SK-N-SH treated with all-trans-retinoic acid at 6 μM for 48 hours (cell line): ENCODE measurements around the gene FAM118A.

Experiments
- ATAC-seq: fragments of 200-7000 bp; cut with Tn5 transposase; 3 replicates; pipeline ENCODE4 v1.9.1; 2020; ENCODE audit warnings: mild to moderate bottlenecking, moderate library complexity
- ARNTL ChIP-seq: fragments of 450-650 bp; formaldehyde crosslinking; IDR thresholded peaks from 2 replicates; pipeline ENCODE4 v1.5.0; 2020; ENCODE audit warnings: low read depth, mild to moderate bottlenecking, moderate library complexity, borderline replicate concordance
- CREB5 ChIP-seq: fragments of 250-450 bp; sonication (Bioruptor Pico); IDR thresholded peaks from 2 replicates; pipeline ENCODE4 v1.5.1; 2020; ENCODE audit warnings: low read depth, mild to moderate bottlenecking, moderate library complexity
- CSDC2 ChIP-seq: fragments of 250-450 bp; sonication (Bioruptor Pico); IDR thresholded peaks from 2 replicates; pipeline ENCODE4 v1.5.0; 2020; ENCODE audit warnings: mild to moderate bottlenecking, moderate library complexity
- CSRNP3 ChIP-seq: fragments of 250-450 bp; sonication (Bioruptor Pico); IDR thresholded peaks from 2 replicates; pipeline ENCODE4 v1.5.1; 2021; ENCODE audit warnings: mild to moderate bottlenecking, moderate library complexity
- ESRRG ChIP-seq: fragments of 250-450 bp; sonication (Bioruptor Pico); IDR thresholded peaks from 2 replicates; pipeline ENCODE4 v1.6.1; 2021; ENCODE audit warnings: mild to moderate bottlenecking
- GLIS3 ChIP-seq: fragments of 250-450 bp; sonication (Bioruptor Pico); IDR thresholded peaks from 2 replicates; pipeline ENCODE4 v1.5.0; 2020; ENCODE audit warnings: mild to moderate bottlenecking, moderate library complexity
- ISL1 ChIP-seq: fragments of 250-450 bp; sonication (Bioruptor Pico); IDR thresholded peaks from 2 replicates; pipeline ENCODE4 v2.1.2; 2022; ENCODE audit warnings: mild to moderate bottlenecking, moderate library complexity
- PATZ1 ChIP-seq: fragments of 250-450 bp; sonication (Bioruptor Pico); IDR thresholded peaks from 2 replicates; pipeline ENCODE4 v1.8.0; 2020; ENCODE audit warnings: mild to moderate bottlenecking, moderate library complexity, borderline replicate concordance
- POU6F1 ChIP-seq: fragments of 250-450 bp; sonication (Bioruptor Pico); IDR thresholded peaks from 2 replicates; pipeline ENCODE4 v1.8.0; 2021; ENCODE audit warnings: low read depth, mild to moderate bottlenecking, moderate library complexity, borderline replicate concordance
- PPARA ChIP-seq: fragments of 250-450 bp; sonication (Bioruptor Pico); IDR thresholded peaks from 2 replicates; pipeline ENCODE4 v1.5.0; 2020; ENCODE audit warnings: mild to moderate bottlenecking, borderline replicate concordance
- RARB ChIP-seq: fragments of 250-450 bp; sonication (Bioruptor Pico); IDR thresholded peaks from 2 replicates; pipeline ENCODE4 v1.8.0; 2021; ENCODE audit warnings: mild to moderate bottlenecking, moderate library complexity
- SNAI2 ChIP-seq: fragments of 250-450 bp; sonication (Bioruptor Pico); IDR thresholded peaks from 2 replicates; pipeline ENCODE4 v1.5.0; 2020; ENCODE audit warnings: mild to moderate bottlenecking, moderate library complexity
- TCF4 ChIP-seq: fragments of 250-450 bp; sonication (Bioruptor Pico); IDR thresholded peaks from 2 replicates; pipeline ENCODE4 v1.8.0; 2021; ENCODE audit warnings: mild to moderate bottlenecking, moderate library complexity, borderline replicate concordance
- TOX ChIP-seq: fragments of 250-450 bp; sonication (Bioruptor Pico); IDR thresholded peaks from 2 replicates; pipeline ENCODE4 v1.8.0; 2021; ENCODE audit warnings: mild to moderate bottlenecking, moderate library complexity, borderline replicate concordance
- TSHZ2 ChIP-seq: fragments of 250-450 bp; sonication (Bioruptor Pico); IDR thresholded peaks from 2 replicates; pipeline ENCODE4 v1.5.0; 2020; ENCODE audit warnings: mild to moderate bottlenecking, moderate library complexity
- ZC3H10 ChIP-seq: fragments of 250-450 bp; sonication (Bioruptor Pico); IDR thresholded peaks from 2 replicates; pipeline ENCODE4 v1.5.1; 2021; ENCODE audit warnings: mild to moderate bottlenecking, moderate library complexity
- ZFP3 ChIP-seq: fragments of 250-450 bp; sonication (Bioruptor Pico); IDR thresholded peaks from 2 replicates; pipeline ENCODE4 v1.5.0; 2020; ENCODE audit warnings: mild to moderate bottlenecking, moderate library complexity
- ZFP30 ChIP-seq: fragments of 450-650 bp; formaldehyde crosslinking; IDR thresholded peaks from 2 replicates; pipeline ENCODE4 v1.5.0; 2022; ENCODE audit warnings: mild to moderate bottlenecking, moderate library complexity
- ZNF565 ChIP-seq: fragments of 450-650 bp; formaldehyde crosslinking; conservative IDR thresholded peaks from 2 replicates; pipeline ENCODE4 v1.5.0; 2020; ENCODE audit warnings: low read depth, mild to moderate bottlenecking, moderate library complexity
- ZNF8 ChIP-seq: fragments of 450-650 bp; formaldehyde crosslinking; IDR thresholded peaks from 2 replicates; pipeline ENCODE4 v1.5.0; 2020; ENCODE audit warnings: mild to moderate bottlenecking, moderate library complexity

Gene FAM118A

GRCh38 chr22:45280587-45280980 lies 29.1 kb upstream of the FAM118A start:
- ATAC-seq, result no peak
- TF ChIP-seq ZFP3 (CRISPR knock-in tag), result no peak
- TF ChIP-seq PATZ1, result no peak
- TF ChIP-seq ZC3H10 (CRISPR knock-in tag), result no peak
- TF ChIP-seq POU6F1 (CRISPR knock-in tag), result no peak
- TF ChIP-seq ISL1 (CRISPR knock-in tag), result no peak
- TF ChIP-seq, all 23 proteins: peak for 0

- ATAC-seq, result no peak
- TF ChIP-seq ZC3H10 (CRISPR knock-in tag) (no peak), PPARA (CRISPR knock-in tag) (no peak), TCF4 (CRISPR knock-in tag) (no peak), RARB (CRISPR knock-in tag) (no peak), ARNTL (CRISPR knock-in tag) (no peak), SNAI2 (CRISPR knock-in tag) (no peak), ESRRG (CRISPR knock-in tag) (no peak), ZFP30 (CRISPR knock-in tag) (no peak)
These were observed 28.7 kb upstream of the FAM118A start for GRCh38 chr22:45281010-45281409.

- no peak for TF ChIP-seq PPARA (CRISPR knock-in tag)
- peak; percentile 90 for ATAC-seq
These were observed 24.9 kb upstream of the FAM118A start, which contains the start of gene UPK3A for GRCh38 chr22:45284705-45285262. Gene UPK3A (plus strand): TSS chr22:45284949. CDS start chr22:45285014, 65 bp downstream.

GRCh38 chr22:45285263-45286058 lies 24.3 kb upstream of the FAM118A start:
- ATAC-seq, result peak; percentile 15; the same call in 2 of the 3 replicates
- TF ChIP-seq SNAI2 (CRISPR knock-in tag), result no peak
- TF ChIP-seq ZC3H10 (CRISPR knock-in tag), result no peak
- TF ChIP-seq ZFP30 (CRISPR knock-in tag), result no peak

GRCh38 chr22:45286854-45287551 lies 22.7 kb upstream of the FAM118A start:
- ATAC-seq, result no peak
- TF ChIP-seq GLIS3 (CRISPR knock-in tag), result no peak
- no peak for TF ChIP-seq SNAI2 (CRISPR knock-in tag)
- no peak for TF ChIP-seq CREB5 (CRISPR knock-in tag)
- no peak for TF ChIP-seq CSDC2 (CRISPR knock-in tag)
- no peak for TF ChIP-seq ZNF8
- no peak for TF ChIP-seq CSRNP3 (CRISPR knock-in tag)
- no peak for TF ChIP-seq ISL1 (CRISPR knock-in tag)
- no peak for TF ChIP-seq ZC3H10 (CRISPR knock-in tag)
- TF ChIP-seq ESRRG (CRISPR knock-in tag), result no peak
- TF ChIP-seq ZNF565, result no peak
- TF ChIP-seq TCF4 (CRISPR knock-in tag), result no peak
- no peak for TF ChIP-seq TSHZ2 (CRISPR knock-in tag)
- no peak for TF ChIP-seq ZFP3 (CRISPR knock-in tag)
- TF ChIP-seq TOX (CRISPR knock-in tag), result no peak
- TF ChIP-seq ZFP30 (CRISPR knock-in tag), result no peak
- no peak for TF ChIP-seq PPARA (CRISPR knock-in tag)
- TF ChIP-seq POU6F1 (CRISPR knock-in tag), result no peak
